Measurements from ENCODE around the gene AGRN. TPM values are rescaled to one million over a fixed set of nuclear protein-coding genes. Genes with fewer than 3 reads are reported as not detected.

Gene AGRN
- total RNA-seq, 1 donor from 2014 or later: 335 TPM

DNA sequence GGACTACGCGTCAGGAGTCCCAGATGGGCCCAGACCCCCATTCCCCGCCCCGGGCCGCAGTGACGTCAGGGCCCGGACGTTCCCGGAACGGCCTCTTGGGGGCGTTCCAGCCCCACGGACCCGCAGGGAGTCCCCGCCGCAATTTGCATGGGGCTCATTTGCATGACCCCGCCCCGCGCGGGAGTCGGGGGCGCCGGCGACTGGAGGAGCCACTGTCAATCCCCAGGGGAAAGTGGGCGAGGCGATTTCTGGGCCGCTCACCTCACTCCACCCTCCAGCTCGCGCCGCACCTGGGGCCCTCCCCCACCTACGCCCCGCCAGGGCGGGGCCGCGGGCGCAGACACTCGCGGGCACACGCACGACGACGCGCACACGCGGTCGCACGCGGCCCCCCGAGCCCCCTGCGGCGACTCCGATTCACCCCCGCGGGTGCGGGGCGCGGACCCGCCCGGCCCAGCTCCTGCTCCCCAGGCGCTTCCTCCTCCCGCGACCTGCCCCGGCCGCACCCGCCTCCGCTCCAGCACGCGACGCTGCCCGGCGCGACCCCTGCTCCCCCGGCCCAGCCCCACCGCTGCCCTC is 13.2 kb downstream of the AGRN start:
- H3K4me1 Mint-ChIP-seq (ENCODE audit: low read depth): peaks cover 7% of the 10 kb centered on the region
- H3K27ac Mint-ChIP-seq: no peak overlapping the region
- peaks cover 4% of the 10 kb centered on the region for H3K27me3 Mint-ChIP-seq
- H3K36me3 Mint-ChIP-seq (ENCODE audit: insufficient read depth): peaks cover 4% of the 10 kb centered on the region
- peak overlapping the region; percentile 53 for H3K4me3 Mint-ChIP-seq (ENCODE audit: low read depth)
- DNase-seq (ENCODE audit: low spot score, unreplicated experiment): peak; percentile 97
- no peaks in the 10 kb centered on the region for H3K9me3 Mint-ChIP-seq (ENCODE audit: low read depth)
- peak; percentile 80 for TF ChIP-seq CTCF (IDR thresholded peaks at IDR 0.05; ENCODE audit: unreplicated experiment)

- Mint-ChIP-seq H3K27ac (no peak overlapping the region), H3K27me3 (peaks cover 11% of the 10 kb centered on the region), H3K9me3 (ENCODE audit: low read depth) (no peaks in the 10 kb centered on the region), H3K36me3 (ENCODE audit: insufficient read depth) (peaks cover 9% of the 10 kb centered on the region), H3K4me1 (ENCODE audit: low read depth) (peaks cover 7% of the 10 kb centered on the region), H3K4me3 (ENCODE audit: low read depth) (peak overlapping the region; percentile 60)
- DNase-seq (ENCODE audit: low spot score, unreplicated experiment): no peak
- TF ChIP-seq CTCF (IDR thresholded peaks at IDR 0.05; ENCODE audit: unreplicated experiment): no peak
These were observed 14.0 kb downstream of the AGRN start for GRCh38 chr1:1033731-1034438.

GRCh38 chr1:1034439-1034781 is 14.5 kb downstream of the AGRN start:
- Mint-ChIP-seq H3K4me1 (ENCODE audit: low read depth) (peaks cover 7% of the 10 kb centered on the region), H3K36me3 (ENCODE audit: insufficient read depth) (peaks cover 9% of the 10 kb centered on the region), H3K9me3 (ENCODE audit: low read depth) (no peaks in the 10 kb centered on the region), H3K27me3 (peaks cover 16% of the 10 kb centered on the region), H3K27ac (no peak overlapping the region), H3K4me3 (ENCODE audit: low read depth) (peak overlapping the region; percentile 65)
- TF ChIP-seq CTCF (IDR thresholded peaks at IDR 0.05; ENCODE audit: unreplicated experiment): no peak
- no peak for DNase-seq (ENCODE audit: low spot score, unreplicated experiment)

- H3K27ac Mint-ChIP-seq: no peak overlapping the region
- no peak overlapping the region for H3K4me3 Mint-ChIP-seq (ENCODE audit: low read depth)
- TF ChIP-seq CTCF (IDR thresholded peaks at IDR 0.05; ENCODE audit: unreplicated experiment): no peak
- no peak for DNase-seq (ENCODE audit: low spot score, unreplicated experiment)
- H3K9me3 Mint-ChIP-seq (ENCODE audit: low read depth): no peaks in the 10 kb centered on the region
- H3K4me1 Mint-ChIP-seq (ENCODE audit: low read depth): peaks cover 9% of the 10 kb centered on the region
- peaks cover 20% of the 10 kb centered on the region for H3K27me3 Mint-ChIP-seq
- peaks cover 9% of the 10 kb centered on the region for H3K36me3 Mint-ChIP-seq (ENCODE audit: insufficient read depth)
These were observed 15.5 kb downstream of the AGRN start for GRCh38 chr1:1035291-1035943.

- peaks cover 9% of the 10 kb centered on the region for H3K36me3 Mint-ChIP-seq (ENCODE audit: insufficient read depth)
- no peak for TF ChIP-seq CTCF (IDR thresholded peaks at IDR 0.05; ENCODE audit: unreplicated experiment)
- H3K27ac Mint-ChIP-seq: no peak overlapping the region
- no peaks in the 10 kb centered on the region for H3K9me3 Mint-ChIP-seq (ENCODE audit: low read depth)
- peaks cover 2% of the 10 kb centered on the region for H3K4me1 Mint-ChIP-seq (ENCODE audit: low read depth)
- H3K4me3 Mint-ChIP-seq (ENCODE audit: low read depth): no peak overlapping the region
- H3K27me3 Mint-ChIP-seq: peaks cover 20% of the 10 kb centered on the region
- DNase-seq (ENCODE audit: low spot score, unreplicated experiment): no peak
These were observed 17.7 kb downstream of the AGRN start for GRCh38 chr1:1037366-1038327.
